GM12801 (cell line): ENCODE measurements around the gene MYH9.

Experiments used
- TF ChIP-seq, protein P1 (sequence below): IDR thresholded peaks from one replicate; pipeline ENCODE4 v1.5.1; 2011; ENCODE audit warnings: control low read depth; ENCODE audit not compliant: insufficient read length; ENCODE audit errors: extremely low read depth

MYH9 gene

DNA sequence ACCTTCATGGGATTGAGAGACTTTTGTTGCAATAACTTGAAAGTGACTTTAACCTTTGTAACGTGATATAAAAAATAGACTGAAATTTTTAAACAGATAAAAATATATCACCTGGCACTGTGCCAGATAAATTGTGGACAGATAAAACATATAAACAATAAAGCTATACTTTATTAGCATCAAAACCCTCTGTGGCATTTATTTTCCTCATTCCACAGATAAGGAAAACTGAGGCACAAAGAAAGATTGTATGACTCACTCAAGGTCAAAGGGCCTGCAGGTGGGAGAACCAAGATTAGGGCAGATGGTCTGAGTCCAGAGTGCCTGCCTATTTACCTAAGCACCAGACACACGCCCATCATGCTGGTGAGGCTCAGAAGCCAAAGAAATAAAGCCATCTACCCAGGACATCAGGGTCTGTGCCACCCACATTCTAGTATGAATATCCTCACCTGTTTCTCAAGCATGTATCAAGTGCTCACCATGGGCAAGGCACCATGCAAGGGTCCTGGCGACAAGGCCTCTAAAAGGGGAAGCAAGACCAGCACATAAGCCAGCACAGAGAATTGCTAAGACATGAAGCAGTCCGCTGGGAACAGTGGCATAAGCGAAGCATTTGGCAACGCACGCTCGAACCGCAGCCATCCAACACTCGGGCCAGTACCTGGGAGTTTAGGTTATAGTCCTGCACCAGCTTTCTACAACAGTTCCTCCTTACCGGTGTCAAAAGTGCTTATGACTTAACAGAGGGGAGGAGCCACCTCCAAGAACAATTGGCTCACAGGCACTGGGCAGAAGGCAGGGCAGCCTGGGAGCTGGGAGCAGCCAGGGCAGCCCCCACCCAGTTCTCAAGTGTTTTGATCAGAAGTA, 17.6 kb downstream of the MYH9 start:
- TF ChIP-seq, protein P1, sequence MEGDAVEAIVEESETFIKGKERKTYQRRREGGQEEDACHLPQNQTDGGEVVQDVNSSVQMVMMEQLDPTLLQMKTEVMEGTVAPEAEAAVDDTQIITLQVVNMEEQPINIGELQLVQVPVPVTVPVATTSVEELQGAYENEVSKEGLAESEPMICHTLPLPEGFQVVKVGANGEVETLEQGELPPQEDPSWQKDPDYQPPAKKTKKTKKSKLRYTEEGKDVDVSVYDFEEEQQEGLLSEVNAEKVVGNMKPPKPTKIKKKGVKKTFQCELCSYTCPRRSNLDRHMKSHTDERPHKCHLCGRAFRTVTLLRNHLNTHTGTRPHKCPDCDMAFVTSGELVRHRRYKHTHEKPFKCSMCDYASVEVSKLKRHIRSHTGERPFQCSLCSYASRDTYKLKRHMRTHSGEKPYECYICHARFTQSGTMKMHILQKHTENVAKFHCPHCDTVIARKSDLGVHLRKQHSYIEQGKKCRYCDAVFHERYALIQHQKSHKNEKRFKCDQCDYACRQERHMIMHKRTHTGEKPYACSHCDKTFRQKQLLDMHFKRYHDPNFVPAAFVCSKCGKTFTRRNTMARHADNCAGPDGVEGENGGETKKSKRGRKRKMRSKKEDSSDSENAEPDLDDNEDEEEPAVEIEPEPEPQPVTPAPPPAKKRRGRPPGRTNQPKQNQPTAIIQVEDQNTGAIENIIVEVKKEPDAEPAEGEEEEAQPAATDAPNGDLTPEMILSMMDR: no peak

GRCh38 chr22:36369004-36369921, 18.5 kb downstream of the MYH9 start:
- TF ChIP-seq, protein P1: no peak

GRCh38 chr22:36368359-36368983, 19.3 kb downstream of the MYH9 start:
- TF ChIP-seq, protein P1: no peak

DNA sequence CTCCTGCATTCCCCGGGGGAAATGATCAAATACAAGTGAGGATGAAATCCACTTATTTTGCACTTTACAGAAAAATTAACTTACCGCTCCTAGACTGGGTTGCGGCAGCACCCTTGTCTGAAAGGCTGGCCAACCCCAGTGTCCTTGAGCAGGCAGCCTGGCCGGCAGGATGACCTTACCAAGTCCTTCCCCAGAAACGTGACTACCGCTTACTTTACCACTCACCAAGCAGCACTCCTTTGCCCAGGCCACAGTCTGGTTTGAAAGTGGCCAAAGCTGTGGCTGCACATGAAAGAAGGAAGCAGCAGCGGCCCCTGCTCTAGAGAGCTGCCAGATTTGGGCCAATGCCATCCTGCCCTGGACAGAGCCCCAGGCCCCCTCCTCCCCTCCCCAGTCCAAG, 20.3 kb downstream of the MYH9 start:
- TF ChIP-seq, protein P1: no peak

- TF ChIP-seq, protein P1: no peak
Measured at GRCh38 chr22:36367066-36367465, 20.7 kb downstream of the MYH9 start.

GRCh38 chr22:36366291-36366708, 21.5 kb downstream of the MYH9 start:
- TF ChIP-seq, protein P1: no peak

- TF ChIP-seq, protein P1: no peak
Measured at GRCh38 chr22:36365020-36365411, 22.8 kb downstream of the MYH9 start.
